Panc1 (cell line): ENCODE measurements around the gene PDGFD. TPM values are rescaled to one million over a fixed set of nuclear protein-coding genes. Genes with fewer than 3 reads are reported as not detected.

Experiments
- ATAC-seq: fragments of 200-7000 bp; cut with Tn5 transposase; 2 replicates; pipeline ENCODE4 v1.9.1; 2020; ENCODE audit warnings: mild to moderate bottlenecking, moderate library complexity
- BruUV-seq: library from RNA; stranded (reverse); fragments of 400-500 nt; replicated peaks from 2 replicates; lab custom pipeline; 2021; lab: Mats Ljungman, UMichigan
- CTCF ChIA-PET: fragments of 300-600 bp; sonication (Branson Sonifier 250); formaldehyde crosslinking; loops from one replicate; lab custom pipeline; 2022; ENCODE audit warnings: antibody characterized with exemption; lab: Charles Lee
- POLR2A ChIA-PET: fragments of 300-600 bp; sonication (Branson Sonifier 250); formaldehyde crosslinking; loops from one replicate; lab custom pipeline; 2022; ENCODE audit warnings: antibody characterized with exemption; lab: Charles Lee
- DNase-seq: peaks from one replicate; pipeline ENCODE4 v3.0.0-alpha.2; 2010; ENCODE audit warnings: low read depth, low spot score
- H3K27ac ChIP-seq: 2 replicates; pipeline ENCODE4 v1.5.1; 2011; ENCODE audit warnings: mild to moderate bottlenecking, low read length, inconsistent platforms
- H3K27me3 ChIP-seq: fragments of 200-500 bp; sonication (Bioruptor generic); 2 replicates; pipeline ENCODE4 v1.6.0; 2014; ENCODE audit warnings: low read length, inconsistent platforms; ENCODE audit not compliant: control insufficient read depth, insufficient read depth
- H3K36me3 ChIP-seq: fragments of 200-500 bp; sonication (Bioruptor generic); 2 replicates; pipeline ENCODE4 v1.5.1; 2014; ENCODE audit warnings: inconsistent platforms, mild to moderate bottlenecking, low read length, moderate library complexity; ENCODE audit not compliant: control insufficient read depth, insufficient read depth
- H3K4me1 ChIP-seq: 2 replicates; pipeline ENCODE4 v1.5.1; 2011; ENCODE audit warnings: inconsistent platforms, mild to moderate bottlenecking, low read length, moderate library complexity; ENCODE audit not compliant: control insufficient read depth, insufficient read depth
- H3K4me3 ChIP-seq, 2 experiments: 2 replicates each; pipeline ENCODE4 v1.5.1; 2011 to 2012; ENCODE audit warnings: low read depth in 2 of 2, low read length in 2 of 2, mild to moderate bottlenecking in 2 of 2, inconsistent platforms in 1 of 2, moderate library complexity in 1 of 2
- H3K9me3 ChIP-seq: fragments of 200-500 bp; sonication (Bioruptor generic); 2 replicates; pipeline ENCODE4 v1.5.1; 2014; ENCODE audit warnings: low read depth, mild to moderate bottlenecking, inconsistent platforms, low read length, moderate library complexity; ENCODE audit not compliant: control insufficient read depth, insufficient read depth
- CTCF ChIP-seq: fragments of 450-650 bp; IDR thresholded peaks from 2 replicates; pipeline ENCODE4 v1.5.1; 2017; ENCODE audit warnings: mild to moderate bottlenecking
- POLR2AphosphoS5 ChIP-seq: IDR thresholded peaks from 2 replicates; pipeline ENCODE4 v1.6.1; 2012; ENCODE audit warnings: mild to moderate bottlenecking, low read depth, low read length, moderate library complexity
- REST ChIP-seq, 2 experiments: IDR thresholded peaks; 2 replicates each; pipeline ENCODE4 v1.6.1; 2011 to 2012; ENCODE audit warnings: low read depth in 2 of 2, control low read depth in 1 of 2, low read length in 1 of 2, mild to moderate bottlenecking in 1 of 2, moderate library complexity in 1 of 2; ENCODE audit not compliant: insufficient read depth in 1 of 2
- SIN3A ChIP-seq: IDR thresholded peaks from 2 replicates; pipeline ENCODE4 v1.6.1; 2012; ENCODE audit warnings: low read depth, mild to moderate bottlenecking, low read length, moderate library complexity, borderline replicate concordance; ENCODE audit not compliant: insufficient read depth
- TCF7L2 ChIP-seq: IDR thresholded peaks from 2 replicates; pipeline ENCODE4 v1.6.1; 2011; ENCODE audit warnings: mild to moderate bottlenecking, low read depth, low read length, inconsistent platforms
- in situ Hi-C: cut with HindIII; loops from 2 replicates; pipeline ENCODE4 v1.10.0; 2016; ENCODE audit warnings: low sequenced_read_pairs, low pct_unique_long_range_greater_than_20kb
- intact Hi-C: fragments of 100-400 bp; cut with micrococcal nuclease; formaldehyde crosslinking; loops from one replicate; pipeline ENCODE4 v1.10.0; 2022; ENCODE audit not compliant: unreplicated experiment
- total RNA-seq: library from RNA; stranded (reverse); gene quantifications from one replicate; pipeline ENCODE4 v1.2.1, GENCODE V29; 2021; ENCODE audit not compliant: unreplicated experiment

PDGFD gene
- total RNA-seq, 1 experiment from 2014 or later, result 1.3 TPM

- ATAC-seq, result no peak
- Histone ChIP-seq H3K9me3 (no peaks in the 10 kb centered on the region), H3K4me1 (no peaks in the 10 kb centered on the region), H3K36me3 (no peaks in the 10 kb centered on the region), H3K27me3 (no peaks in the 10 kb centered on the region), H3K4me3 (no peak overlapping the region), H3K27ac (no peak overlapping the region)
- BruUV-seq, result no TSS peak
- DNase-seq, result no peak
- ChIA-PET POLR2A (no interaction called here), CTCF (no interaction called here)
- no peak for TF ChIP-seq SIN3A
- no peak for TF ChIP-seq POLR2AphosphoS5
- in situ Hi-C loops (no loop called here), intact Hi-C loops (no loop called here)
Observed at GRCh38 chr11:104076455-104076854, 87.5 kb downstream of the PDGFD start.

GRCh38 chr11:104075706-104076105 lies 88.2 kb downstream of the PDGFD start:
- Histone ChIP-seq H3K36me3 (no peaks in the 10 kb centered on the region), H3K4me1 (no peaks in the 10 kb centered on the region), H3K4me3 (no peak overlapping the region), H3K27me3 (no peaks in the 10 kb centered on the region), H3K9me3 (no peaks in the 10 kb centered on the region), H3K27ac (no peak overlapping the region)
- TF ChIP-seq TCF7L2, result no peak
- TF ChIP-seq CTCF, result no peak
- TF ChIP-seq REST (IDR thresholded peaks at IDR 0.05; ENCODE audit: insufficient read depth in 1 of 2, low read depth in 2 of 2, low read length in 1 of 2), result no peak
- TF ChIP-seq SIN3A, result no peak
- TF ChIP-seq POLR2AphosphoS5, result no peak
- ATAC-seq, result no peak
- ChIA-PET CTCF (no interaction called here), POLR2A (no interaction called here)
- in situ Hi-C loops, result no loop called here
- no peak for DNase-seq
- BruUV-seq, result no TSS peak
- intact Hi-C loops, result no loop called here

GRCh38 chr11:104075091-104075490 lies 88.9 kb downstream of the PDGFD start:
- CTCF ChIA-PET, result no interaction called here
- POLR2A ChIA-PET, result no interaction called here
- no peak overlapping the region for H3K4me3 ChIP-seq
- TF ChIP-seq CTCF (no peak), TCF7L2 (no peak), REST (IDR thresholded peaks at IDR 0.05; ENCODE audit: insufficient read depth in 1 of 2, low read depth in 2 of 2, low read length in 1 of 2) (no peak), POLR2AphosphoS5 (no peak), SIN3A (no peak)
- H3K9me3 ChIP-seq, result no peaks in the 10 kb centered on the region
- BruUV-seq, result no TSS peak
- intact Hi-C loops (no loop called here), in situ Hi-C loops (no loop called here)
- ATAC-seq, result no peak
- H3K36me3 ChIP-seq, result no peaks in the 10 kb centered on the region
- DNase-seq, result no peak
- H3K27me3 ChIP-seq, result no peaks in the 10 kb centered on the region
- no peaks in the 10 kb centered on the region for H3K4me1 ChIP-seq
- H3K27ac ChIP-seq, result no peak overlapping the region
